Heart left ventricle (tissue), 13 donors: ENCODE results near the gene SNRPB.
"Not testable (repeated sequence)": the region's sequence is repeated elsewhere in the genome, so short reads cannot be mapped to it uniquely, and the experiment has no call there.

Source experiments
- CTCF ChIP-seq, 12 donors: fragments of 200-600 bp; sonication (generic) in 4 of 12; IDR thresholded peaks; one replicate each; pipeline versions ENCODE4 v1.5.0 to v1.8.0; 2018 to 2022; ENCODE audit warnings: antibody characterized with exemption in 12 of 12, mild to moderate bottlenecking in 5 of 12
- POLR2A ChIP-seq, 2 donors: fragments of 450-650 bp; IDR thresholded peaks; one replicate each; pipeline ENCODE4 v1.6.1; 2017; ENCODE audit warnings: antibody characterized with exemption in 2 of 2, mild to moderate bottlenecking in 2 of 2, moderate library complexity in 2 of 2
- donor health status: ischemic (EF 13 %, LVEDD 7.1; RV severe dilation, severe dysfunction).
- donor health status: DM: no; HTN: yes; CAD: no.
- donor health status: DM: no; HTN: no; CAD: no.
- donor health status: ischemic (EF 25% LVEDD 6.9; RV normal size, moderate dysfunction).
- donor health status: ischemic (EF 25% LVEDD 5.7; RV mildly dilated, moderate dysfunction).
- donor health status: ischemic (EF 35%, LVEDD 5.7; RV mildly dilated, moderate dysfunction).
- donor health status: nonischemic (EF 11% LVEDD 7.7; RV severe dilation, severe dysfunction).
- donor health status: DM: yes; HTN: yes; CAD: no.
- donor health status: PGD.
- donor health status: ischemic (EF 29% LVEDD 5.4; RV normal size, mild dysfunction).
- donor health status: nonischemic (EF 23%, LVEDD 6.1; RV moderate dilation, normal function).

- not testable (repeated sequence) for TF ChIP-seq CTCF, POLR2A (IDR thresholded peaks at IDR 0.05)
Observed at GRCh38 chr20:2506426-2506825, 35.8 kb upstream of the SNRPB start.
